GM06990 (cell line): ENCODE measurements around the gene PTPRN2.

Source experiments
- DNase-seq: peaks from one replicate; pipeline ENCODE4 v3.0.0-alpha.2; 2011; ENCODE audit not compliant: insufficient read length; ENCODE audit errors: extremely low read depth
- H3K27me3 ChIP-seq: replicated peaks from 2 replicates; pipeline ENCODE4 v1.6.0; 2011; ENCODE audit warnings: low read length; ENCODE audit not compliant: control insufficient read depth, insufficient read depth
- H3K36me3 ChIP-seq: 2 replicates; pipeline ENCODE4 v1.5.1; 2011; ENCODE audit warnings: low read length; ENCODE audit not compliant: control insufficient read depth, insufficient read depth
- H3K4me3 ChIP-seq: replicated peaks from 2 replicates; pipeline ENCODE4 v1.5.1; 2011; ENCODE audit warnings: low read depth, mild to moderate bottlenecking, control low read depth, low read length
- CTCF ChIP-seq: IDR thresholded peaks from 2 replicates; pipeline ENCODE4 v1.5.1; 2011; ENCODE audit warnings: low read length, control low read depth, mild to moderate bottlenecking, inconsistent platforms; ENCODE audit not compliant: insufficient read depth, poor library complexity, severe bottlenecking

PTPRN2 gene

GRCh38 chr7:157807510-157807909 is 780.1 kb downstream of the PTPRN2 start:
- Histone ChIP-seq H3K4me3 (no peak overlapping the region), H3K27me3 (no peaks in the 10 kb centered on the region), H3K36me3 (no peaks in the 10 kb centered on the region)
- TF ChIP-seq CTCF, result no peak
- DNase-seq, result no peak

GRCh38 chr7:157806711-157807110 is 780.9 kb downstream of the PTPRN2 start:
- Histone ChIP-seq H3K36me3 (no peaks in the 10 kb centered on the region), H3K27me3 (no peaks in the 10 kb centered on the region), H3K4me3 (no peak overlapping the region)
- no peak for TF ChIP-seq CTCF
- DNase-seq, result no peak

- no peak overlapping the region for H3K4me3 ChIP-seq
- no peak for TF ChIP-seq CTCF
- no peaks in the 10 kb centered on the region for H3K27me3 ChIP-seq
- H3K36me3 ChIP-seq, result no peaks in the 10 kb centered on the region
- no peak for DNase-seq
Measured at GRCh38 chr7:157805713-157806112, 781.9 kb downstream of the PTPRN2 start.

- TF ChIP-seq CTCF, result no peak
Measured at GRCh38 chr7:157803906-157804305, 783.7 kb downstream of the PTPRN2 start.

GRCh38 chr7:157801971-157802675 is 785.5 kb downstream of the PTPRN2 start:
- no peak for TF ChIP-seq CTCF
- no peak for DNase-seq
- H3K4me3 ChIP-seq, result no peak overlapping the region
- H3K36me3 ChIP-seq, result no peaks in the 10 kb centered on the region
- no peaks in the 10 kb centered on the region for H3K27me3 ChIP-seq

More at GRCh38 chr7:157803906-157804305, 783.7 kb downstream of the PTPRN2 start:
- Histone ChIP-seq H3K27me3 (no peaks in the 10 kb centered on the region), H3K4me3 (no peak overlapping the region), H3K36me3 (no peaks in the 10 kb centered on the region)
- DNase-seq, result no peak

GRCh38 chr7:157801113-157801512 is 786.5 kb downstream of the PTPRN2 start:
- H3K36me3 ChIP-seq, result no peaks in the 10 kb centered on the region
- H3K4me3 ChIP-seq, result no peak overlapping the region
- no peaks in the 10 kb centered on the region for H3K27me3 ChIP-seq
- DNase-seq, result no peak
- no peak for TF ChIP-seq CTCF
